ENCODE data around the gene CTCFL. TPM values are rescaled to one million over a fixed set of nuclear protein-coding genes. Genes with fewer than 3 reads are reported as not detected.

The CTCFL gene
- total and polyA plus RNA-seq, 2 of the 13 experiments (the other 11 are each of a cell fraction or from before 2014, with no cell fraction given): 0.04 TPM; not detected in 1

DNA sequence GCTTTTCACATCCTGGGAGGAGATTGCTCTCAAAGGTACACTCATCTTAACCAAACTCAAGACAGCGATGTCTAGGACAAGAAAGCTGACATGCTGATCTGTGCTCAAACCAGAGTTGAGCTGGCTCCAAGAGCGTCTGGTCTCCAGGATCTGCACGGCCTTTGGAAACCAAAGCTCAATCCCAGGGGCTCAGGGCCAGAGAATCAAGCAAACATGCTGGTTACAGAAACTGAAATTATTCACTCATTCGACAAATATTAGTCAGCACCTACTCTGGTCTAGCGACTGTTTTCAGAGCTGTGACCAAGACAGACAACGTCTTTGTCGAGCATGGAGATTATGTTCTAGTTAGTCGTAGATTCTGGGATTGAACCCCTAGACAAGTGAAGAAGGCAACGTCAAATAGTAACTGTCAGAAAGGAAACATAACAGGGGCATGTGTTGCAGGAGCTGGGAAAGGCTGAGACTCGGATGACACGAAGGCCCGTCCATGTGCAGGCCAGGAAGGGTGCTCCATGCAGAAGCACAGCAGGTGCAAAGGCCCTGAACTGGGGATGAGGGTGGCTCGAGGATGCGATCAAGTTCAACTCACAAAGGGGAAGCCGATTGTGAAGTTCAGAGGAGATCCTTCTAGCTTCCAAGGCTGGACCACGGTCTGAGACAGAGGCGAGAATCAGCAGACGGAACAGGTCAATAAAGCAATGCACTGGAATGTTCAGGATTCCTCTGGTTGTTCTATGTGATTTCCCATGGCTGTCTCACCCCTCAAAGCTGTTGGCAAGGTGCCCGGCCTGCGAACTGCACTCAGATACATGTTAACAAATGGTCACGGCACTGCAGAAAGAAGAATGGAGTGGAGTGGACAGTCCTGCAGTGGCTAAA lies 23.5 kb upstream of the CTCFL start (continued):
- TF ChIP-seq, protein P1, sequence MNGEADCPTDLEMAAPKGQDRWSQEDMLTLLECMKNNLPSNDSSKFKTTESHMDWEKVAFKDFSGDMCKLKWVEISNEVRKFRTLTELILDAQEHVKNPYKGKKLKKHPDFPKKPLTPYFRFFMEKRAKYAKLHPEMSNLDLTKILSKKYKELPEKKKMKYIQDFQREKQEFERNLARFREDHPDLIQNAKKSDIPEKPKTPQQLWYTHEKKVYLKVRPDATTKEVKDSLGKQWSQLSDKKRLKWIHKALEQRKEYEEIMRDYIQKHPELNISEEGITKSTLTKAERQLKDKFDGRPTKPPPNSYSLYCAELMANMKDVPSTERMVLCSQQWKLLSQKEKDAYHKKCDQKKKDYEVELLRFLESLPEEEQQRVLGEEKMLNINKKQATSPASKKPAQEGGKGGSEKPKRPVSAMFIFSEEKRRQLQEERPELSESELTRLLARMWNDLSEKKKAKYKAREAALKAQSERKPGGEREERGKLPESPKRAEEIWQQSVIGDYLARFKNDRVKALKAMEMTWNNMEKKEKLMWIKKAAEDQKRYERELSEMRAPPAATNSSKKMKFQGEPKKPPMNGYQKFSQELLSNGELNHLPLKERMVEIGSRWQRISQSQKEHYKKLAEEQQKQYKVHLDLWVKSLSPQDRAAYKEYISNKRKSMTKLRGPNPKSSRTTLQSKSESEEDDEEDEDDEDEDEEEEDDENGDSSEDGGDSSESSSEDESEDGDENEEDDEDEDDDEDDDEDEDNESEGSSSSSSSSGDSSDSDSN (CRISPR knock-in tag; IDR thresholded peaks at IDR 0.05): peak; percentile 29; the same call in 1 of the 2 replicates
- TF ChIP-seq ZNF17 (CRISPR knock-in tag; IDR thresholded peaks at IDR 0.05): no peak
- TF ChIP-seq PHF20 (CRISPR knock-in tag; IDR thresholded peaks at IDR 0.05): no peak
- no peak for TF ChIP-seq FOXK2 (IDR thresholded peaks at IDR 0.05)
- peak; percentile 64; the same call in 1 of the 2 replicates for TF ChIP-seq ZNF3 (CRISPR knock-in tag; IDR thresholded peaks at IDR 0.05)
- no peak for TF ChIP-seq RELA (CRISPR knock-in tag; IDR thresholded peaks at IDR 0.05)
- 0 out of 2 replicates have a peak, but pooled peaks have one; percentile 67 for TF ChIP-seq ZNF225 (CRISPR knock-in tag; IDR thresholded peaks at IDR 0.05)
- no peak for TF ChIP-seq NR2F1 (CRISPR knock-in tag; IDR thresholded peaks at IDR 0.05)
- TF ChIP-seq PITX1 (CRISPR knock-in tag; IDR thresholded peaks at IDR 0.05): 0 out of 2 replicates have a peak, but pooled peaks have one; percentile 23
